IMR-90 (cell line): ENCODE data around the gene KRT28. TPM values are rescaled to one million over a fixed set of nuclear protein-coding genes. Genes with fewer than 3 reads are reported as not detected.

Experiments used
- ATAC-seq: fragments of 200-7000 bp; cut with Tn5 transposase; 2 replicates; pipeline ENCODE4 v1.9.1; 2020; ENCODE audit warnings: low read depth, mild to moderate bottlenecking, moderate library complexity
- BruUV-seq: library from RNA; stranded (reverse); fragments of 400-500 nt; replicated peaks from 2 replicates; lab custom pipeline; 2021; lab: Mats Ljungman, UMichigan
- CTCF ChIA-PET: fragments of 300-600 bp; formaldehyde crosslinking; extraction: SDS; loops from one replicate; lab custom pipeline; 2021; ENCODE audit warnings: antibody characterized with exemption; lab: Yijun Ruan, JAX
- POLR2A ChIA-PET: fragments of 300-600 bp; sonication (Branson Sonifier 250); formaldehyde crosslinking; loops from one replicate; lab custom pipeline; 2022; ENCODE audit warnings: antibody characterized with exemption; ENCODE audit not compliant: unreplicated experiment; lab: Charles Lee
- DNase-seq: peaks from one replicate; pipeline ENCODE4 v3.0.0; 2013
- H2AFZ ChIP-seq: replicated peaks from 2 replicates; pipeline ENCODE3; 2013; ENCODE audit warnings: low read length, mild to moderate bottlenecking; ENCODE audit not compliant: poor library complexity
- H2AK5ac ChIP-seq: 2 replicates; pipeline ENCODE4 v1.6.1; 2013; ENCODE audit warnings: low read depth, low read length, inconsistent platforms
- H2AK9ac ChIP-seq: replicated peaks from 2 replicates; pipeline ENCODE3; 2013; ENCODE audit warnings: mild to moderate bottlenecking, low read depth, low read length, moderate library complexity; ENCODE audit not compliant: poor library complexity
- H2BK120ac ChIP-seq: 2 replicates; pipeline ENCODE4 v1.6.1; 2013; ENCODE audit warnings: low read depth, low read length, inconsistent platforms
- H2BK15ac ChIP-seq: 3 replicates; pipeline ENCODE4 v1.6.1; 2013; ENCODE audit warnings: low read depth, low read length, inconsistent platforms
- H2BK20ac ChIP-seq: 2 replicates; pipeline ENCODE4 v1.6.1; 2013; ENCODE audit warnings: low read depth, mild to moderate bottlenecking, inconsistent platforms, low read length, moderate library complexity
- H2BK5ac ChIP-seq: 2 replicates; pipeline ENCODE4 v1.6.1; 2013; ENCODE audit warnings: mild to moderate bottlenecking, low read depth, low read length, inconsistent platforms; ENCODE audit not compliant: poor library complexity, severe bottlenecking
- H3K14ac ChIP-seq: replicated peaks from 2 replicates; pipeline ENCODE4 v1.6.1; 2013; ENCODE audit warnings: low read depth, low read length, inconsistent platforms
- H3K18ac ChIP-seq: 2 replicates; pipeline ENCODE4 v1.6.1; 2013; ENCODE audit warnings: low read depth, low read length, control low read depth
- H3K23ac ChIP-seq: 2 replicates; pipeline ENCODE4 v1.6.1; 2013; ENCODE audit warnings: low read depth, low read length, inconsistent platforms
- H3K27ac ChIP-seq: 2 replicates; pipeline ENCODE4 v1.5.1; 2013; ENCODE audit warnings: mild to moderate bottlenecking, control low read depth, low read length; ENCODE audit not compliant: insufficient read depth
- H3K27me3 ChIP-seq: 2 replicates; pipeline ENCODE4 v1.6.1; 2013; ENCODE audit warnings: low read length; ENCODE audit not compliant: control insufficient read depth, insufficient read depth
- H3K36me3 ChIP-seq: 2 replicates; pipeline ENCODE4 v1.6.1; 2013; ENCODE audit warnings: low read length, mixed read lengths; ENCODE audit not compliant: control insufficient read depth, insufficient read depth
- H3K4ac ChIP-seq: 2 replicates; pipeline ENCODE4 v1.6.1; 2013; ENCODE audit warnings: low read depth, low read length, inconsistent platforms
- H3K4me1 ChIP-seq: 2 replicates; pipeline ENCODE4 v1.6.1; 2013; ENCODE audit warnings: low read length, mixed read lengths; ENCODE audit not compliant: control insufficient read depth, insufficient read depth
- H3K4me2 ChIP-seq: 2 replicates; pipeline ENCODE4 v1.6.1; 2013; ENCODE audit warnings: low read depth, mild to moderate bottlenecking, control low read depth, low read length, moderate library complexity
- H3K4me3 ChIP-seq: 2 replicates; pipeline ENCODE4 v1.5.1; 2013; ENCODE audit warnings: low read depth, mild to moderate bottlenecking, control low read depth, low read length, moderate library complexity; ENCODE audit not compliant: insufficient read depth
- H3K56ac ChIP-seq: 2 replicates; pipeline ENCODE4 v1.6.1; 2013; ENCODE audit warnings: low read length, inconsistent platforms; ENCODE audit not compliant: insufficient read depth; ENCODE audit errors: extremely low read depth
- H3K79me1 ChIP-seq, 2 experiments: 2 replicates each; pipeline ENCODE4 v1.6.1; 2013; ENCODE audit warnings: low read length in 2 of 2, inconsistent platforms in 1 of 2, low read depth in 1 of 2
- H3K9ac ChIP-seq: 2 replicates; pipeline ENCODE4 v1.6.1; 2013; ENCODE audit warnings: low read depth, low read length, control low read depth
- H3K9me1 ChIP-seq: 2 replicates; pipeline ENCODE4 v1.6.1; 2013; ENCODE audit warnings: low read length, inconsistent platforms; ENCODE audit not compliant: insufficient read depth
- H3K9me3 ChIP-seq: 2 replicates; pipeline ENCODE4 v1.6.1; 2013; ENCODE audit warnings: low read length; ENCODE audit not compliant: control insufficient read depth, insufficient read depth
- H4K20me1 ChIP-seq: 2 replicates; pipeline ENCODE4 v1.6.1; 2013; ENCODE audit warnings: low read length, inconsistent platforms; ENCODE audit not compliant: insufficient read depth
- H4K5ac ChIP-seq: 2 replicates; pipeline ENCODE4 v1.6.1; 2013; ENCODE audit warnings: mild to moderate bottlenecking, low read depth, low read length, control low read depth
- H4K8ac ChIP-seq, 2 experiments: 2 replicates each; pipeline ENCODE4 v1.6.1; 2013; ENCODE audit warnings: low read depth in 2 of 2, low read length in 2 of 2, control low read depth in 1 of 2, inconsistent platforms in 1 of 2
- H4K91ac ChIP-seq: 2 replicates; pipeline ENCODE4 v1.6.1; 2013; ENCODE audit warnings: low read depth, low read length, inconsistent platforms; ENCODE audit not compliant: insufficient read depth
- CEBPB ChIP-seq: IDR thresholded peaks from 2 replicates; pipeline ENCODE4 v1.6.1; 2012; ENCODE audit warnings: low read depth, low read length, improper control_type of control experiment
- CHD1 ChIP-seq: IDR thresholded peaks from 2 replicates; pipeline ENCODE4 v1.6.1; 2012; ENCODE audit warnings: low read depth, low read length, improper control_type of control experiment
- FOS ChIP-seq: fragments of 150-350 bp; IDR thresholded peaks from 2 replicates; pipeline ENCODE4 v1.6.1; 2016; ENCODE audit warnings: low read depth, low read length
- MAFK ChIP-seq: IDR thresholded peaks from 2 replicates; pipeline ENCODE4 v1.6.1; 2012; ENCODE audit warnings: low read depth, low read length, improper control_type of control experiment
- NFE2L2 ChIP-seq: fragments of 150-350 bp; IDR thresholded peaks from 2 replicates; pipeline ENCODE4 v1.6.1; 2016; ENCODE audit warnings: low read depth, mild to moderate bottlenecking, low read length
- POLR2A ChIP-seq: IDR thresholded peaks from 2 replicates; pipeline ENCODE4 v1.6.1; 2012; ENCODE audit warnings: mild to moderate bottlenecking, low read depth, low read length
- WGBS, 2 experiments: methylation state at CpG; one replicate each; pipeline versions ENCODE4 v1.1.5 to v1.1.7; 2013; ENCODE audit warnings: missing lambda C conversion rate in 2 of 2; ENCODE audit not compliant: insufficient read length in 1 of 2; ENCODE audit errors: extremely low coverage in 2 of 2; 5-methylcytosine and 5-hydroxymethylcytosine counted together
- dilution Hi-C: fragments of 300-500 bp; cut with HindIII; formaldehyde crosslinking; loops from one replicate; pipeline ENCODE4 v1.14.3; 2018; ENCODE audit warnings: low sequenced_read_pairs; ENCODE audit not compliant: unreplicated experiment
- in situ Hi-C: fragments of 300-500 bp; cut with MboI; formaldehyde crosslinking; loops from 3 replicates; pipeline ENCODE4 v1.14.3; 2019; ENCODE audit warnings: low sequenced_read_pairs, inconsistent platforms, mixed read lengths
- intact Hi-C: fragments of 100-400 bp; cut with micrococcal nuclease; formaldehyde crosslinking; loops from 2 replicates; pipeline ENCODE4 v1.10.0; 2022
- polyA plus RNA-seq, 3 experiments: library from polyadenylated mRNA; depleted of rRNA; stranded (reverse); fragments of >200 nt; gene quantifications; 2 replicates each; pipeline ENCODE4 v1.2.3, GENCODE V29; 2012; ENCODE audit warnings: low replicate concordance in 1 of 3
- total RNA-seq: library from RNA; depleted of rRNA; stranded (reverse); fragments of >200 nt; gene quantifications from 2 replicates; pipeline ENCODE4 v1.2.3, GENCODE V29; 2012

Gene KRT28
- total and polyA plus RNA-seq, 2 of the 4 experiments (the other 2 are of a cell fraction): not detected

- no peaks in the 10 kb centered on the region for H3K27me3 ChIP-seq
- H3K9ac ChIP-seq: no peak overlapping the region
- no peak overlapping the region for H3K56ac ChIP-seq
- ChIA-PET CTCF (no interaction called here), POLR2A (no interaction called here)
- peaks cover 6 to 9% of the 10 kb centered on the region in 2 experiments for H3K79me1 ChIP-seq
- no peak overlapping the region for H4K91ac ChIP-seq
- H2BK120ac ChIP-seq: no peak overlapping the region
- H3K9me3 ChIP-seq: no peaks in the 10 kb centered on the region
- H3K23ac ChIP-seq: no peak overlapping the region
- peaks cover 2% of the 10 kb centered on the region; the same call in 1 of the 2 replicates for H3K4me1 ChIP-seq
- no peak overlapping the region for H2AK5ac ChIP-seq
- DNase-seq: no peak
- no peak overlapping the region for H3K4me3 ChIP-seq
- no peak overlapping the region for H3K14ac ChIP-seq
- H4K8ac ChIP-seq: no peak overlapping the region
- H3K4me2 ChIP-seq: no peak overlapping the region
- H3K4ac ChIP-seq: no peak overlapping the region
- dilution Hi-C loops (no loop called here), in situ Hi-C loops (no loop called here), intact Hi-C loops (no loop called here)
- H2BK15ac ChIP-seq: no peak overlapping the region
- no peak overlapping the region for H2AK9ac ChIP-seq
- H2BK20ac ChIP-seq: no peak overlapping the region
- WGBS, 2 experiments: no CpG with 5 or more reads among the region's 3 CpGs
- TF ChIP-seq FOS: no peak
- TF ChIP-seq POLR2A: no peak
- 0 out of 2 replicates have a peak, but pooled peaks have one; percentile 6 for TF ChIP-seq MAFK
- no peak for TF ChIP-seq CEBPB
- no peak for TF ChIP-seq NFE2L2
- no peak for TF ChIP-seq CHD1
- no peak for ATAC-seq
- H2AFZ ChIP-seq: no peak overlapping the region
- no peaks in the 10 kb centered on the region for H4K20me1 ChIP-seq
- no peak overlapping the region for H2BK5ac ChIP-seq
- H3K9me1 ChIP-seq: no peaks in the 10 kb centered on the region; the same call in 1 of the 2 replicates
- no peak overlapping the region for H4K5ac ChIP-seq
- H3K36me3 ChIP-seq: peaks cover 9% of the 10 kb centered on the region
- H3K27ac ChIP-seq: no peak overlapping the region
- no peak overlapping the region for H3K18ac ChIP-seq
- no TSS peak for BruUV-seq
These were observed 12.9 kb upstream of the KRT28 start for GRCh38 chr17:40812639-40813038.
